GM12878 (cell line): Measurements from ENCODE around the gene BHLHA15. TPM values are rescaled to one million over a fixed set of nuclear protein-coding genes. Genes with fewer than 3 reads are reported as not detected.

ENCODE experiments used
- ATAC-seq: fragments of 200-7000 bp; cut with Tn5 transposase; 3 replicates; pipeline ENCODE4 v1.9.1; 2020; ENCODE audit warnings: mild to moderate bottlenecking, moderate library complexity
- BruUV-seq: library from RNA; stranded (reverse); fragments of 400-500 nt; replicated peaks from 2 replicates; lab custom pipeline; 2021; lab: Mats Ljungman, UMichigan
- CTCF ChIA-PET: fragments of 300-600 bp; sonication (Branson Sonifier 250); formaldehyde crosslinking; extraction: SDS; loops from one replicate; lab custom pipeline; 2021; ENCODE audit warnings: inconsistent platforms; lab: Yijun Ruan, JAX
- POLR2A ChIA-PET: fragments of 350-600 bp; formaldehyde crosslinking; extraction: SDS; loops from one replicate; lab custom pipeline; 2021; ENCODE audit warnings: inconsistent platforms; lab: Charles Lee
- RAD21 ChIA-PET: fragments of 300-600 bp; sonication (Branson Sonifier 250); formaldehyde crosslinking; loops from one replicate; lab custom pipeline; 2023; ENCODE audit warnings: antibody characterized with exemption; ENCODE audit not compliant: unreplicated experiment; lab: Charles Lee
- SMC1A ChIA-PET: fragments of 300-600 bp; sonication (Branson Sonifier 250); formaldehyde crosslinking; loops from one replicate; lab custom pipeline; 2023; ENCODE audit not compliant: unreplicated experiment, uncharacterized antibody; lab: Charles Lee
- DNase-seq: peaks from one replicate; pipeline ENCODE4 v3.0.0-alpha.2; 2011; ENCODE audit warnings: low read depth, low spot score
- FAIRE-seq: peaks from 3 replicates; lab custom pipeline; 2011; peaks lifted over from hg19 to GRCh38; lab: Jason Lieb, UNC
- H2AFZ ChIP-seq: 2 replicates; pipeline ENCODE4 v1.6.0; 2011; ENCODE audit warnings: low read depth, low read length, control low read depth; ENCODE audit not compliant: control insufficient read depth
- H3K27ac ChIP-seq: 2 replicates; pipeline ENCODE4 v1.5.1; 2011; ENCODE audit warnings: control low read depth; ENCODE audit not compliant: control insufficient read depth, insufficient read depth
- H3K27me3 ChIP-seq, 2 experiments: replicated peaks in 1 of 2; 2 replicates each; pipeline versions ENCODE4 v1.6.0 to v1.6.1; 2011; ENCODE audit warnings: low read length in 1 of 2; ENCODE audit not compliant: control insufficient read depth in 2 of 2, insufficient read depth in 2 of 2
- H3K36me3 ChIP-seq, 2 experiments: 2 replicates each; pipeline ENCODE4 v1.5.1; 2011; ENCODE audit warnings: low read length in 1 of 2; ENCODE audit not compliant: control insufficient read depth in 2 of 2, insufficient read depth in 2 of 2
- H3K4me1 ChIP-seq: 2 replicates; pipeline ENCODE4 v1.6.1; 2011; ENCODE audit warnings: mild to moderate bottlenecking, low read length, moderate library complexity, mixed read lengths; ENCODE audit not compliant: control insufficient read depth, insufficient read depth
- H3K4me2 ChIP-seq: 2 replicates; pipeline ENCODE4 v1.6.0; 2011; ENCODE audit warnings: control low read depth; ENCODE audit not compliant: control insufficient read depth, insufficient read depth
- H3K4me3 ChIP-seq: fragments of 200-600 bp; sonication (generic); 2 replicates; pipeline ENCODE4 v1.5.1; 2016
- H3K79me2 ChIP-seq: 2 replicates; pipeline ENCODE4 v1.6.0; 2011; ENCODE audit warnings: low read length; ENCODE audit not compliant: control insufficient read depth, insufficient read depth
- H3K9ac ChIP-seq: 2 replicates; pipeline ENCODE4 v1.8.0; 2011; ENCODE audit warnings: low read length, control low read depth, mixed read lengths; ENCODE audit not compliant: control insufficient read depth, insufficient read depth
- H3K9me3 ChIP-seq: replicated peaks from 3 replicates; pipeline ENCODE4 v1.5.1; 2011; ENCODE audit warnings: mild to moderate bottlenecking, low read length; ENCODE audit not compliant: control insufficient read depth, insufficient read depth
- H4K20me1 ChIP-seq: 2 replicates; pipeline ENCODE4 v1.6.0; 2011; ENCODE audit not compliant: control insufficient read depth, insufficient read depth
- ATF3 ChIP-seq: IDR thresholded peaks from 2 replicates; pipeline ENCODE4 v1.6.1; 2011; ENCODE audit warnings: low read depth, mild to moderate bottlenecking, low read length, moderate library complexity, borderline replicate concordance; ENCODE audit errors: extremely low read depth
- HDGF ChIP-seq: fragments of 450-650 bp; IDR thresholded peaks from 2 replicates; pipeline ENCODE4 v1.6.1; 2016; ENCODE audit warnings: antibody characterized with exemption
- IKZF2 ChIP-seq, 2 experiments: fragments of 450-650 bp; IDR thresholded peaks; 2 replicates each; pipeline ENCODE4 v1.6.1; 2017; ENCODE audit warnings: mild to moderate bottlenecking in 2 of 2, moderate library complexity in 2 of 2
- MYC ChIP-seq: IDR thresholded peaks from 2 replicates; pipeline ENCODE4 v1.6.1; 2011; ENCODE audit warnings: mild to moderate bottlenecking, low read length, moderate library complexity, inconsistent platforms; ENCODE audit not compliant: insufficient read depth, insufficient replicate concordance, insufficient read length, severe bottlenecking
- RELB ChIP-seq: fragments of 450-650 bp; IDR thresholded peaks from 2 replicates; pipeline ENCODE4 v1.6.1; 2017; ENCODE audit warnings: low read depth, mild to moderate bottlenecking, moderate library complexity
- SRF ChIP-seq, 2 experiments: IDR thresholded peaks; 2 replicates each; pipeline ENCODE4 v1.6.1; 2011; ENCODE audit warnings: low read depth in 2 of 2, low read length in 2 of 2, mild to moderate bottlenecking in 1 of 2, moderate library complexity in 1 of 2
- WGBS: methylation state at CpG from one replicate; pipeline ENCODE4 v1.1.6; 2016; ENCODE audit warnings: low lambda C conversion rate; ENCODE audit not compliant: insufficient replicate concordance, insufficient coverage; ENCODE audit errors: missing lambda C conversion rate; 5-methylcytosine and 5-hydroxymethylcytosine counted together
- in situ Hi-C: fragments of 300-500 bp; cut with MboI; formaldehyde crosslinking; loops from 9 replicates; pipeline ENCODE4 v1.14.3; 2018; ENCODE audit warnings: mixed read lengths
- intact Hi-C: fragments of 100-400 bp; cut with micrococcal nuclease; formaldehyde crosslinking; loops from one replicate; pipeline ENCODE4 v1.14.2; 2022; ENCODE audit not compliant: unreplicated experiment
- polyA plus RNA-seq, 11 experiments: library from polyadenylated mRNA; depleted of rRNA in 4 of 11; unstranded in 6 of 11; stranded (reverse) in 5 of 11; fragments of >200 nt; fragmentation: Nextera tagmentation in 4 of 11; fragmentation: Illumina TruSeq in 1 of 11; extraction: Ambion mirVana in 4 of 11; extraction: Trizol in 1 of 11; gene quantifications; 1 replicate in 1 of 11; 2 replicates in 10 of 11; pipeline versions ENCODE4 v1.2.1 to v1.2.3, GENCODE V29; 2011 to 2016; ENCODE audit warnings: inconsistent platforms in 2 of 11, missing spikeins in 2 of 11, low read depth in 1 of 11
- total RNA-seq, 4 experiments: library from RNA; depleted of rRNA in 3 of 4; stranded (reverse); fragments of >200 nt in 3 of 4; fragmentation: Illumina TruSeq in 1 of 4; extraction: Trizol in 1 of 4; gene quantifications; 2 replicates each; pipeline versions ENCODE4 v1.2.1 to v1.2.3, GENCODE V29; 2013 to 2021

Gene BHLHA15
- total and polyA plus RNA-seq, 10 of the 15 experiments (the other 5 are each of a cell fraction or from before 2014, with no cell fraction given), result 0.54 to 4.2 (median 2.5) TPM; not detected in 4

GRCh38 chr7:98254951-98255610 is 43.8 kb downstream of the BHLHA15 start:
- Histone ChIP-seq H4K20me1 (no peaks in the 10 kb centered on the region), H3K4me2 (no peak overlapping the region), H3K36me3 (no peaks in the 10 kb centered on the region), H3K9ac (no peak overlapping the region), H3K27ac (no peak overlapping the region), H2AFZ (no peak overlapping the region), H3K9me3 (no peaks in the 10 kb centered on the region), H3K27me3 (no peaks in the 10 kb centered on the region), H3K4me3 (no peak overlapping the region), H3K4me1 (peaks cover 10% of the 10 kb centered on the region), H3K79me2 (peaks cover 10% of the 10 kb centered on the region)
- ChIA-PET RAD21 (interaction anchor here (0.8 kb wide), 1 partner anchor 89 kb away, joined by 3 read pairs; no protein-coding TSS in a partner anchor), POLR2A (interaction anchor here (0.5 kb wide), 1 partner anchor 157 kb away, joined by 3 read pairs; no protein-coding TSS in a partner anchor), CTCF (no interaction called here), SMC1A (no interaction called here)
- intact Hi-C loops (no loop called here), in situ Hi-C loops (no loop called here)
- TSS peak; percentile 33 for BruUV-seq
- FAIRE-seq, result no peak
- no peak for DNase-seq
- WGBS, result 61% methylated on average over 11 of the region's 11 CpGs
- no peak for ATAC-seq
- no peak for TF ChIP-seq RELB
- TF ChIP-seq IKZF2 (IDR thresholded peaks at IDR 0.05), result no peak
- TF ChIP-seq SRF (IDR thresholded peaks at IDR 0.05; ENCODE audit: low read depth in 2 of 2, low read length in 2 of 2), result peak in 1 of 2 experiments; percentile 46; a peak in 1 of 4 replicates
- TF ChIP-seq ATF3, result no peak
- no peak for TF ChIP-seq MYC
- TF ChIP-seq HDGF, result no peak
